SK-N-MC (cell line): ENCODE measurements around the gene MAP3K5.

ENCODE experiments used
- EZH2 ChIP-seq: fragments of 200-600 bp; sonication (generic); IDR thresholded peaks from one replicate; pipeline ENCODE4 v1.6.1; 2017; ENCODE audit warnings: antibody characterized with exemption
- FOXP2 ChIP-seq: optimal IDR thresholded peaks from 2 replicates; pipeline ENCODE3; 2011; ENCODE audit warnings: mild to moderate bottlenecking, moderate library complexity; ENCODE audit not compliant: insufficient read depth; ENCODE audit errors: extremely low read length, control extremely low read depth
- POLR2AphosphoS5 ChIP-seq: IDR thresholded peaks from 2 replicates; pipeline ENCODE4 v1.6.1; 2012; ENCODE audit warnings: mild to moderate bottlenecking, low read depth, low read length, borderline replicate concordance

- TF ChIP-seq EZH2: no peak
- no peak for TF ChIP-seq POLR2AphosphoS5
- TF ChIP-seq FOXP2: no peak
Measured at GRCh38 chr6:136749359-136749997, 42.8 kb downstream of the MAP3K5 start.
